Pancreas (tissue), 10 donors: ENCODE results near the gene DDX43. TPM values are rescaled to one million over a fixed set of nuclear protein-coding genes. Genes with fewer than 3 reads are reported as not detected.

Source experiments
- ATAC-seq, 4 donors: fragments of 200-7000 bp; cut with Tn5 transposase; one replicate each; pipeline versions ENCODE4 v1.8.0 to v1.9.1; 2020; ENCODE audit warnings: mild to moderate bottlenecking in 4 of 4, moderate library complexity in 4 of 4
- DNase-seq, 6 donors: peaks; one replicate each; pipeline ENCODE4 v3.0.0-alpha.2; 2020
- FAIRE-seq: peaks from 2 replicates; lab custom pipeline; 2012; peaks lifted over from hg19 to GRCh38; lab: Jason Lieb, UNC
- H3K27ac ChIP-seq, 4 donors: fragments of 200-600 bp; sonication (generic); 1 replicate in 3 of 4; 2 replicates in 1 of 4; pipeline versions ENCODE4 v1.5.0 to v1.8.0; 2020
- H3K27me3 ChIP-seq, 4 donors: fragments of 200-600 bp; one replicate each; pipeline ENCODE4 v1.8.0; 2021
- H3K36me3 ChIP-seq, 3 donors: fragments of 200-600 bp; sonication (generic) in 1 of 3; one replicate each; pipeline versions ENCODE4 v1.5.0 to v1.8.0; 2020 to 2021
- H3K4me1 ChIP-seq, 3 donors: fragments of 200-600 bp; one replicate each; pipeline ENCODE4 v1.8.0; 2021
- H3K4me3 ChIP-seq, 4 donors: fragments of 200-600 bp; sonication (generic) in 2 of 4; one replicate each; pipeline versions ENCODE4 v1.5.0 to v1.8.0; 2020 to 2021
- H3K9me3 ChIP-seq, 4 donors: fragments of 200-600 bp; one replicate each; pipeline ENCODE4 v1.8.0; 2021
- WGBS, 2 donors: extraction: QIAGEN DNeasy Blood & Tissue Kit; methylation state at CpG; one replicate each; pipeline ENCODE4 v1.1.7; 2013; 5-methylcytosine and 5-hydroxymethylcytosine counted together
- intact Hi-C, 3 donors: fragments of 100-400 bp; cut with DNase I; formaldehyde crosslinking; loops; one replicate each; pipeline versions ENCODE4 v1.11.1 to v1.14.2; 2022
- polyA plus RNA-seq, 2 donors: library from polyadenylated mRNA; stranded (reverse); fragments of 200-250 nt; gene quantifications; one replicate each; pipeline ENCODE4 v1.2.3, GENCODE V29; 2013
- total RNA-seq, 6 donors: library from RNA; stranded (reverse); fragmentation: NEBNext Ultra II Directional in 4 of 6; extraction: Animal tissue kit (Norgen Biotek cat#: 25700) in 4 of 6; gene quantifications; one replicate each; pipeline versions ENCODE4 v1.2.1 to v1.2.4, GENCODE V29; 2021 to 2023
- TF ChIP-seq, protein P1 (sequence below), 4 donors: fragments of 200-600 bp; sonication (generic) in 3 of 4; IDR thresholded peaks; one replicate each; pipeline versions ENCODE4 v1.5.0 to v1.8.0; 2021; ENCODE audit warnings: antibody characterized with exemption in 4 of 4
- donor health status: healthy with polysubstance abuse.
- donor health status: DM: no; HTN: no; CAD: no; lungs with moderate emphysema.
- donor health status: DM: no; HTN: no; CAD: no.
- donor health status: control.
- donor health status: control.
- donor health status: Bipolar disorder and iron deficiency.
- donor health status: DM: yes; HTN: yes; CAD: no.
- donor health status: DM: no; HTN: no; CAD: no.
- donor health status: DM: no; HTN: no; CAD: no.
- donor health status: DM: yes; HTN: yes; CAD: no.

Gene DDX43
- total RNA-seq (under 1 TPM in 5 of 6 donors, not detected in 1; 0.28 to 0.55 (median 0.51) TPM), polyA plus RNA-seq (1 to 10 TPM in 1 of 2 donors, under 1 TPM in 1; 0.95 to 1.6 TPM)

DNA sequence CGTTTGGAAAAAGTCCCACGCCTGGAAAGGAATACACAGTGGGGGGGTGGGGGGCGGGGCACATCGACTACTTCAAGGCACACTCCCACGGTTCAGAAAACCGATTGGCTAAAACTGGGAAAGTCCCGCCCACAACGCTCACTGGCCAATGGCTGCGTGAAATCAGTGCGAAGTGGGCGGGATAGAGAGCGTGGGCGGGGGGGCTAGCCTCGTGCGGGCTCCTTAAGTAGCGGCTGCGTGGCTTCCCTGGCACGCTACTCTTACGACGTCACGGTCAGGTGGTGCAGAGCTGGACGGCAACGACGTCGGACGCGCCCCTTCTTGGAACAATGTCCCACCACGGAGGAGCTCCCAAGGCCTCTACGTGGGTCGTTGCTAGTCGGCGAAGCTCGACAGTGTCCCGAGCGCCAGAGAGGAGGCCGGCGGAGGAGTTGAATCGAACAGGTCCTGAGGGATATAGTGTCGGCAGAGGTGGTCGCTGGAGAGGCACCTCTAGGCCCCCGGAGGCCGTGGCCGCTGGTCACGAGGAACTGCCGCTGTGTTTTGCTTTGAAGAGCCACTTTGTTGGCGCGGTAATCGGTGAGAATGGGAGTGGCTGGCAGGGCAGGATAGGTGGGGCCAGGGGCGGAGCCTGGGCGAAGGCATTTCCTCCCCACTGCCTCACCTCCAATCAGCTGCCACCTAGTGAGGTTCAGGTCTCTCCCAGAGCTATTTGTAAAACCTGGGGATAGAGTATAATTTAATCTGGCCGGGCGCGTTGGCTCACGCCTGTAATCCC is at the start of gene DDX43:
Gene DDX43 (plus strand): TSS at position 252 of the 778 bp plus-strand sequence. CDS start 78 bp downstream, at position 330.
- FAIRE-seq = no peak
- intact Hi-C loops = no loop called here
- peak in 5 of 6 donors; percentile 62 to 77 (median 72) for DNase-seq
- Histone ChIP-seq H3K4me3 (peak within 1 kb of the TSS in 1 of 4 donors; percentile 3), H3K4me1 (no peaks in the 10 kb centered on the region), H3K36me3 (no peaks in the 10 kb centered on the region), H3K27ac (peak within 1 kb of the TSS in 1 of 4 donors; percentile 71), H3K27me3 (no peaks in the 10 kb centered on the region), H3K9me3 (no peaks in the 10 kb centered on the region)
- TF ChIP-seq, protein P1, sequence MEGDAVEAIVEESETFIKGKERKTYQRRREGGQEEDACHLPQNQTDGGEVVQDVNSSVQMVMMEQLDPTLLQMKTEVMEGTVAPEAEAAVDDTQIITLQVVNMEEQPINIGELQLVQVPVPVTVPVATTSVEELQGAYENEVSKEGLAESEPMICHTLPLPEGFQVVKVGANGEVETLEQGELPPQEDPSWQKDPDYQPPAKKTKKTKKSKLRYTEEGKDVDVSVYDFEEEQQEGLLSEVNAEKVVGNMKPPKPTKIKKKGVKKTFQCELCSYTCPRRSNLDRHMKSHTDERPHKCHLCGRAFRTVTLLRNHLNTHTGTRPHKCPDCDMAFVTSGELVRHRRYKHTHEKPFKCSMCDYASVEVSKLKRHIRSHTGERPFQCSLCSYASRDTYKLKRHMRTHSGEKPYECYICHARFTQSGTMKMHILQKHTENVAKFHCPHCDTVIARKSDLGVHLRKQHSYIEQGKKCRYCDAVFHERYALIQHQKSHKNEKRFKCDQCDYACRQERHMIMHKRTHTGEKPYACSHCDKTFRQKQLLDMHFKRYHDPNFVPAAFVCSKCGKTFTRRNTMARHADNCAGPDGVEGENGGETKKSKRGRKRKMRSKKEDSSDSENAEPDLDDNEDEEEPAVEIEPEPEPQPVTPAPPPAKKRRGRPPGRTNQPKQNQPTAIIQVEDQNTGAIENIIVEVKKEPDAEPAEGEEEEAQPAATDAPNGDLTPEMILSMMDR (IDR thresholded peaks at IDR 0.05) = no peak
- 53 to 66% methylated on average over 54 of the region's 54 CpGs for WGBS, 2 donors
- ATAC-seq = peak in 3 of 4 donors; percentile 79 to 87 (median 79)

DNA sequence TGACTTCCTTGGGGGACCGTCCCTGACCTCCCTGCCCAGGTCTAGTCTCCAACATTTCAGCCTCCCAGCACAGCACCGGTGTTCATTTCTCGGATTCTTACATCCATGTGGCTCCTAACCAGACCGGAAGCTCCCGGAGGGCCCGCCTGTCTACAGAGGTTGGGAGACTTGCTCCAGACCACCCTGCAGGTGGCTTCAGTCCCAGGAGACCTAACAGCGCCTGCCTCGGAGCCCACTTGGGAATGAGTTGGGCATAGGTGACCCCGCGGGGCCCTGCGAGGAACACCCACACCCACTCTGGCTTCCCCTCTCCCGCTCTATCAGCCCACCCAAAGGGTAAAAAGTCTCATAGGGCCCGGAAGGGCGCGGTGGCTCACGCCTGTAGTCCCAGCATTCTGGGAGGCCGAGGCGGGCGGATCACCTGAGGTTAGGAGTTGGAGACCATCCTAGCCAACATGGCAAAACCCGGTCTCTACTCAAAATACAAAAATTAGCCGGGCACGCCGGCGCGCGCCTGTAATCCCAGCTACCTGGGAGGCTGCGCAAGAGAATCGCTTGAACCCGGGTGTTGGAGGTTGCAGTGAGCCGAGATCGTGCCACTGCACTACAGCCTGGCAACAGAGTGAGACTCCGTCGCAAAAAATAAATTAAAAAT is 46.0 kb upstream of the DDX43 start:
- Histone ChIP-seq H3K36me3 (no peaks in the 10 kb centered on the region), H3K9me3 (no peaks in the 10 kb centered on the region), H3K27ac (no peak overlapping the region), H3K4me3 (no peak overlapping the region), H3K27me3 (peaks cover 0 to 3% (median 0%) of the 10 kb centered on the region in 4 donors), H3K4me1 (no peaks in the 10 kb centered on the region)
- FAIRE-seq = no peak
- 40 to 48% methylated on average over 33 of the region's 33 CpGs for WGBS, 2 donors
- no peak for ATAC-seq
- peak in 1 of 6 donors; percentile 63 for DNase-seq
- TF ChIP-seq, protein P1 (IDR thresholded peaks at IDR 0.05) = no peak
- intact Hi-C loops = no loop called here

DNA sequence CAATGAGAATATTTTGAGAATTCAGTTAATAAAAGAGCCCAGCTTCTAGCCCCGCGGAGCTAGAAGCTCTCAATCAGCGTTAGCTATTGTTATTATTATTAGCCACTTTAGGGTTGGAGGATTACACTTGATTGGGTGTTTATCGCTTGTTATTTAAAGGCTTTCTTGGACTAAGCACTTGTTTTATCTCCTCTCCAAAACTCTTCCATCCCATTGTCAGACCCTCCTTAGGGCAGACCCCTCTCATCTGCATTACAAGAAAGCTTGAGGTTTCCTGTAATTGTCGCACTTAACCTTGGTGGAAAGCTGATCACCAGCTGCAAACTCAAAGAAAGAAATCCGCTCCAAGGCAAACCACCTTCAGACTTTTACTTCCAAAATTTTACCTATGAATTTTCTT is 45.3 kb upstream of the DDX43 start:
- 22 to 32% methylated on average over 6 of the region's 6 CpGs for WGBS, 2 donors
- FAIRE-seq (no peak), ATAC-seq (no peak), DNase-seq (no peak)
- no peaks in the 10 kb centered on the region for H3K9me3 ChIP-seq
- intact Hi-C loops = no loop called here
- no peak overlapping the region for H3K4me3 ChIP-seq
- H3K27me3 ChIP-seq = peaks cover 0 to 3% (median 0%) of the 10 kb centered on the region in 4 donors
- TF ChIP-seq, protein P1 (IDR thresholded peaks at IDR 0.05) = no peak
- H3K27ac ChIP-seq = no peak overlapping the region
- H3K4me1 ChIP-seq = no peaks in the 10 kb centered on the region
- no peaks in the 10 kb centered on the region for H3K36me3 ChIP-seq

DNA sequence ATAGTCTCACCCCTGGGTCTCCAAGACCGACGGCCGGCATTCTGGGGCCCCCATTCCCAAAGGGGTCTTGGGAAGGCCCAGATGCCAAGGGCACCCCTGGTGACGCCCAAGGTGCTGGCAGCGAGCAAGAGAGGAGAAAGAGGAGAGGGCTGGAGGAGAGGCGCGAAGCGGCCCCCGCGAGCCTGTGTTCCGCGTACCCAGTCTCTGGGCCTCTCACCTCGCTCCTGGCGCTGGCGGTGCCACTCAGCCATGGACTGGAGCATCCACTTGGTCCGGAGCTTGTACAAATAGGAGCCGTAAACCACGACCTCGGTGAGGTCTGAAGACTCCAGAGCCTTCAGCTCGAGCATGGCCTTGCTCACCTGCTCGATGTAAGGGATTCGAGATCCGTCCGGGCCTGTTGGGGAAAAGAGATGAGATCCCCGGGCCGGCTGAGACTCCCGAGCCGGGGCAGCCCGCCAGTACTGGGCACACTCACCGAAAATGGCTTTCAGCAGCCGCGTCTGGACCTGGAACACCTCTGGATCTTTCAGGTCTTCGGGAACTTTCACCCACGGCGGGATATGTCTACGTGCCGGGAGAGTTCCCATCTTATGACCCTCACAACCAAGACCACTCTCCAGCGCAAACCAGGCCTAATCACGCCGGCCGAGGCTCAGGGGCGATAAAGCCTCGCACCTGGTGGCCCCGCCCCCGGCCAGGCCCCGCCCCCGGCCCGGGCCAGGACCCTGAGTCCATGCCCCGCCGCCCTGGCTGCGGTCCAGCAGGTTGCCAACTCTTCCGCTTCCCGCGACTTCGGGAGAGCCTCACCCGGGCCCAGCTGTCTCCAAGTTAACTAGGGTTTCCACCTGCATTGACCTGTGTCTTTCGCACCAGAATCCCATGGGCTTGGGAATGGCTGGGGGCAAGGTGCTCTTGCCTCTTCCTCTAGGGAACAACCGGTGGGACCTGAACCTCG is 40.7 kb upstream of the DDX43 start, which contains the start of gene DPPA5:
Gene DPPA5 (minus strand): TSS at position 641 of the 958 bp plus-strand sequence. CDS start 51 bp downstream, at position 590.
- Histone ChIP-seq H3K36me3 (no peaks in the 10 kb centered on the region), H3K9me3 (no peaks in the 10 kb centered on the region), H3K27ac (no peak within 1 kb of the TSS), H3K4me1 (no peaks in the 10 kb centered on the region), H3K4me3 (no peak within 1 kb of the TSS), H3K27me3 (no peaks in the 10 kb centered on the region)
- WGBS, 2 donors = 63 to 81% methylated on average over 58 to 59 of the region's 59 CpGs
- FAIRE-seq = no peak
- TF ChIP-seq, protein P1 (IDR thresholded peaks at IDR 0.05) = no peak
- DNase-seq = peak in 1 of 6 donors; percentile 62
- intact Hi-C loops = no loop called here
- ATAC-seq = no peak
